Astrocyte (in vitro differentiated cells and primary cell): ENCODE measurements around the gene NEK3.
"Not testable (repeated sequence)": the region's sequence is repeated elsewhere in the genome, so short reads cannot be mapped to it uniquely, and the experiment has no call there.

Experiments
- CTCF ChIP-seq: IDR thresholded peaks from 2 replicates; pipeline ENCODE4 v1.5.1; 2011; ENCODE audit warnings: low read depth, mild to moderate bottlenecking, inconsistent platforms, low read length, moderate library complexity; ENCODE audit not compliant: insufficient read depth
- EZH2 ChIP-seq: IDR thresholded peaks from 2 replicates; pipeline ENCODE4 v1.6.1; 2012; ENCODE audit warnings: mild to moderate bottlenecking, low read length, inconsistent platforms; ENCODE audit not compliant: insufficient read depth

- TF ChIP-seq CTCF, EZH2: not testable (repeated sequence)
Measured at GRCh38 chr13:52204546-52204945, 45.1 kb upstream of the NEK3 start.
